CD14-positive monocyte (primary cell): Measurements from ENCODE around the gene HYAL1. TPM values are rescaled to one million over a fixed set of nuclear protein-coding genes. Genes with fewer than 3 reads are reported as not detected.

ENCODE experiments used
- DNase-seq, 3 donors: peaks; one replicate each; pipeline ENCODE4 v3.0.0-alpha.2; 2011 to 2022
- H2AFZ ChIP-seq: 2 replicates; pipeline ENCODE4 v1.6.0; 2012; ENCODE audit warnings: mild to moderate bottlenecking, low read depth, low read length, inconsistent platforms; ENCODE audit not compliant: insufficient read depth, poor library complexity, severe bottlenecking
- H3K27ac ChIP-seq, 2 donors: 1 replicate in 1 of 2; 2 replicates in 1 of 2; pipeline ENCODE4 v1.5.1; 2012 to 2013; ENCODE audit warnings: low read length in 2 of 2, control low read depth in 1 of 2, inconsistent platforms in 1 of 2, low read depth in 1 of 2, mild to moderate bottlenecking in 1 of 2
- H3K27me3 ChIP-seq, 2 donors: one replicate each; pipeline versions ENCODE4 v1.6.0 to v1.6.1; 2011 to 2013; ENCODE audit warnings: low read length in 2 of 2; ENCODE audit not compliant: control insufficient read depth in 2 of 2, insufficient read depth in 2 of 2
- H3K36me3 ChIP-seq, 2 donors: replicated peaks in 1 of 2; 1 replicate in 1 of 2; 2 replicates in 1 of 2; pipeline versions ENCODE4 v1.5.1 to v1.6.1; 2012 to 2013; ENCODE audit warnings: low read length in 2 of 2, control low read depth in 1 of 2, inconsistent platforms in 1 of 2, mild to moderate bottlenecking in 1 of 2; ENCODE audit not compliant: insufficient read depth in 2 of 2, control insufficient read depth in 1 of 2
- H3K4me1 ChIP-seq, 2 donors: 1 replicate in 1 of 2; 2 replicates in 1 of 2; pipeline versions ENCODE4 v1.5.1 to v1.6.1; 2012 to 2013; ENCODE audit warnings: low read length in 2 of 2, control low read depth in 1 of 2, inconsistent platforms in 1 of 2, mild to moderate bottlenecking in 1 of 2, moderate library complexity in 1 of 2; ENCODE audit not compliant: insufficient read depth in 2 of 2, control insufficient read depth in 1 of 2
- H3K4me2 ChIP-seq: replicated peaks from 2 replicates; pipeline ENCODE3; 2012; ENCODE audit warnings: low read length, moderate library complexity, mild to moderate bottlenecking; ENCODE audit not compliant: poor library complexity, severe bottlenecking; ENCODE audit errors: extremely low read depth
- H3K4me3 ChIP-seq, 3 experiments: fragments of 200-600 bp in 1 of 3; sonication (generic) in 1 of 3; replicated peaks in 1 of 3; 1 replicate in 2 of 3; 2 replicates in 1 of 3; pipeline ENCODE4 v1.5.1; 2011 to 2013; ENCODE audit warnings: low read length in 3 of 3, mild to moderate bottlenecking in 3 of 3, control low read depth in 2 of 3, low read depth in 2 of 3, inconsistent platforms in 1 of 3, moderate library complexity in 1 of 3
- H3K79me2 ChIP-seq: 2 replicates; pipeline ENCODE4 v1.6.0; 2012; ENCODE audit warnings: mild to moderate bottlenecking, control low read depth, inconsistent platforms, low read length, moderate library complexity; ENCODE audit not compliant: insufficient read depth
- H3K9ac ChIP-seq: 2 replicates; pipeline ENCODE4 v1.6.0; 2017; ENCODE audit warnings: low read length, mild to moderate bottlenecking; ENCODE audit not compliant: insufficient read depth, poor library complexity, severe bottlenecking
- H3K9me3 ChIP-seq, 2 donors: replicated peaks in 1 of 2; 1 replicate in 1 of 2; 2 replicates in 1 of 2; pipeline versions ENCODE4 v1.5.1 to v1.6.1; 2012 to 2013; ENCODE audit warnings: low read length in 2 of 2, control low read depth in 1 of 2; ENCODE audit not compliant: control insufficient read depth in 1 of 2, insufficient read depth in 1 of 2
- H4K20me1 ChIP-seq: 2 replicates; pipeline ENCODE4 v1.6.0; 2012; ENCODE audit warnings: mild to moderate bottlenecking, low read length, control low read depth, moderate library complexity; ENCODE audit not compliant: insufficient read depth
- H3K27ac Mint-ChIP-seq, 7 donors: one replicate each; pipeline ENCODE4 v1.8.0; 2020; ENCODE audit warnings: mild to moderate bottlenecking in 7 of 7, mixed read lengths in 7 of 7, moderate library complexity in 6 of 7, inconsistent platforms in 2 of 7
- H3K27me3 Mint-ChIP-seq, 3 donors: one replicate each; pipeline ENCODE4 v1.8.0; 2021 to 2022; ENCODE audit warnings: low read depth in 3 of 3, mild to moderate bottlenecking in 3 of 3, mixed read lengths in 3 of 3, moderate library complexity in 3 of 3, inconsistent platforms in 1 of 3
- H3K36me3 Mint-ChIP-seq, 2 donors: one replicate each; pipeline ENCODE4 v1.8.0; 2020; ENCODE audit warnings: mixed read lengths in 2 of 2, inconsistent platforms in 1 of 2, mild to moderate bottlenecking in 1 of 2
- H3K4me1 Mint-ChIP-seq: one replicate; pipeline ENCODE4 v1.8.0; 2020; ENCODE audit warnings: mild to moderate bottlenecking, mixed read lengths
- H3K4me3 Mint-ChIP-seq, 2 donors: one replicate each; pipeline ENCODE4 v1.8.0; 2020; ENCODE audit warnings: mild to moderate bottlenecking in 2 of 2, mixed read lengths in 2 of 2, moderate library complexity in 1 of 2
- H3K9me3 Mint-ChIP-seq, 7 donors: one replicate each; pipeline ENCODE4 v1.8.0; 2020 to 2022; ENCODE audit warnings: mixed read lengths in 7 of 7, mild to moderate bottlenecking in 6 of 7, moderate library complexity in 6 of 7, inconsistent platforms in 2 of 7
- CTCF ChIP-seq: fragments of 200-600 bp; IDR thresholded peaks from one replicate; pipeline ENCODE4 v1.8.0; 2022; ENCODE audit warnings: antibody characterized with exemption, mild to moderate bottlenecking
- WGBS: methylation state at CpG from one replicate; pipeline ENCODE4 v1.1.5; 2013; ENCODE audit warnings: missing lambda C conversion rate; ENCODE audit not compliant: insufficient coverage; 5-methylcytosine and 5-hydroxymethylcytosine counted together
- intact Hi-C, 2 donors: fragments of 100-400 bp; cut with micrococcal nuclease; formaldehyde crosslinking; loops; one replicate each; pipeline versions ENCODE4 v1.15.0 to v1.15.1; 2023
- polyA plus RNA-seq, 3 donors: library from polyadenylated mRNA; depleted of rRNA in 1 of 3; unstranded in 2 of 3; stranded (reverse) in 1 of 3; fragments of 300-500 nt in 2 of 3; fragments of >200 nt in 1 of 3; fragmentation: Illumina TruSeq in 2 of 3; gene quantifications; 1 replicate in 2 of 3; 2 replicates in 1 of 3; pipeline ENCODE4 v1.2.3, GENCODE V29; 2012 to 2021

Gene HYAL1
- polyA plus RNA-seq, 3 donors: 0.57 TPM; not detected in 2

GRCh38 chr3:50322115-50322385 is 18.7 kb upstream of the HYAL1 start:
- peaks cover 0 to 19% of the 10 kb centered on the region in 2 donors for H3K36me3 ChIP-seq
- H3K9ac ChIP-seq: peak overlapping the region; percentile 90

GRCh38 chr3:50321336-50322114 is 18.2 kb upstream of the HYAL1 start:
- H3K4me2 ChIP-seq: peak overlapping the region; percentile 87
- Mint-ChIP-seq H3K9me3 (no peaks in the 10 kb centered on the region), H3K4me3 (peak overlapping the region; percentile 86 to 91), H3K4me1 (peaks cover 83% of the 10 kb centered on the region), H3K27me3 (peaks cover 0 to 4% (median 2%) of the 10 kb centered on the region in 3 donors), H3K27ac (peak overlapping the region; percentile 85 to 99 (median 97)), H3K36me3 (peaks cover 16 to 36% of the 10 kb centered on the region in 2 donors)
- under 1% methylated on average over 52 of the region's 59 CpGs for WGBS
- no peaks in the 10 kb centered on the region for H3K9me3 ChIP-seq
- peak overlapping the region; percentile 60 to 90 (median 77) for H3K4me3 ChIP-seq
- peak overlapping the region; percentile 77 to 97 for H3K27ac ChIP-seq
- peaks cover 83 to 94% of the 10 kb centered on the region in 2 donors for H3K4me1 ChIP-seq
- peaks cover 32% of the 10 kb centered on the region for H3K79me2 ChIP-seq
- peak; percentile 72 to 74 (median 72) for DNase-seq
- TF ChIP-seq CTCF: peak; percentile 58
- H3K9ac ChIP-seq: peak overlapping the region; percentile 90
- intact Hi-C loops: loop anchor here (2.0 kb wide), 1 partner anchor 23 kb away; the partner anchor contains the start of genes HYAL3 (in 2 of the 2) and NAA80 (in 2 of the 2)
- H4K20me1 ChIP-seq: peaks cover 4% of the 10 kb centered on the region
- peaks cover 0 to 22% of the 10 kb centered on the region in 2 donors for H3K36me3 ChIP-seq
- peak overlapping the region; percentile 86 for H2AFZ ChIP-seq
- H3K27me3 ChIP-seq: no peaks in the 10 kb centered on the region

More at GRCh38 chr3:50322115-50322385, 18.7 kb upstream of the HYAL1 start:
- Histone ChIP-seq H3K4me1 (peaks cover 82 to 94% of the 10 kb centered on the region in 2 donors), H3K4me2 (peak overlapping the region; percentile 87), H3K27me3 (no peaks in the 10 kb centered on the region), H3K9me3 (no peaks in the 10 kb centered on the region), H3K79me2 (peaks cover 37% of the 10 kb centered on the region), H3K27ac (peak overlapping the region; percentile 77 to 97), H3K4me3 (peak overlapping the region; percentile 60 to 90 (median 77)), H2AFZ (peak overlapping the region; percentile 86), H4K20me1 (peaks cover 6% of the 10 kb centered on the region)
- Mint-ChIP-seq H3K27me3 (peaks cover 0 to 4% (median 2%) of the 10 kb centered on the region in 3 donors), H3K27ac (peak overlapping the region in 6 of 7 donors; percentile 31 to 99 (median 96)), H3K4me1 (peaks cover 83% of the 10 kb centered on the region), H3K9me3 (no peaks in the 10 kb centered on the region), H3K36me3 (peaks cover 11 to 35% of the 10 kb centered on the region in 2 donors), H3K4me3 (peak overlapping the region; percentile 75 to 91)
- intact Hi-C loops: no loop called here
- DNase-seq: no peak
- 41% methylated on average over 14 of the region's 14 CpGs for WGBS
- no peak for TF ChIP-seq CTCF
